Neuronal stem cell (in vitro differentiated cells): ENCODE data around the gene LRCH3.

ENCODE experiments used
- DNase-seq: peaks from one replicate; pipeline ENCODE4 v3.0.0-alpha.2; 2013; ENCODE audit warnings: low spot score
- H2AFZ ChIP-seq: one replicate; pipeline ENCODE4 v1.6.1; 2013; ENCODE audit warnings: mild to moderate bottlenecking, low read length, inconsistent platforms
- H2AK5ac ChIP-seq: 2 replicates; pipeline ENCODE4 v1.6.1; 2013; ENCODE audit warnings: low read depth, mild to moderate bottlenecking, inconsistent platforms, low read length, moderate library complexity, mixed read lengths
- H2BK120ac ChIP-seq: 2 replicates; pipeline ENCODE4 v1.6.1; 2013; ENCODE audit warnings: low read depth, mild to moderate bottlenecking, inconsistent platforms, low read length, moderate library complexity, mixed read lengths
- H2BK12ac ChIP-seq: one replicate; pipeline ENCODE4 v1.6.1; 2013; ENCODE audit warnings: low read length, inconsistent platforms
- H2BK15ac ChIP-seq: 2 replicates; pipeline ENCODE4 v1.6.1; 2013; ENCODE audit warnings: mild to moderate bottlenecking, low read length, inconsistent platforms, mixed read lengths
- H2BK5ac ChIP-seq: one replicate; pipeline ENCODE4 v1.6.1; 2013; ENCODE audit warnings: inconsistent platforms, mild to moderate bottlenecking, low read length, moderate library complexity
- H3K14ac ChIP-seq: one replicate; pipeline ENCODE4 v1.6.1; 2013; ENCODE audit warnings: low read length, inconsistent platforms
- H3K18ac ChIP-seq: 2 replicates; pipeline ENCODE4 v1.6.1; 2013; ENCODE audit warnings: low read length, inconsistent platforms
- H3K23ac ChIP-seq: 2 replicates; pipeline ENCODE4 v1.6.1; 2013; ENCODE audit warnings: low read depth, mild to moderate bottlenecking, mixed read lengths, low read length, inconsistent platforms; ENCODE audit not compliant: poor library complexity
- H3K27ac ChIP-seq: replicated peaks from 3 replicates; pipeline ENCODE4 v1.5.1; 2013; ENCODE audit warnings: low read length, inconsistent platforms
- H3K27me3 ChIP-seq, 3 experiments: 2 replicates each; pipeline ENCODE4 v1.6.1; 2013; ENCODE audit warnings: low read length in 3 of 3, mild to moderate bottlenecking in 2 of 3, inconsistent platforms in 1 of 3, low read depth in 1 of 3, mixed read lengths in 1 of 3, moderate library complexity in 1 of 3; ENCODE audit not compliant: control insufficient read depth in 3 of 3, insufficient read depth in 3 of 3
- H3K36me3 ChIP-seq, 2 donors: replicated peaks in 1 of 2; 2 replicates each; pipeline ENCODE4 v1.6.1; 2013; ENCODE audit warnings: low read length in 2 of 2; ENCODE audit not compliant: control insufficient read depth in 2 of 2, insufficient read depth in 2 of 2
- H3K4ac ChIP-seq: 2 replicates; pipeline ENCODE4 v1.6.1; 2013; ENCODE audit warnings: inconsistent platforms, mild to moderate bottlenecking, low read length, moderate library complexity
- H3K4me1 ChIP-seq, 2 donors: 1 replicate in 1 of 2; 2 replicates in 1 of 2; pipeline ENCODE4 v1.6.1; 2013; ENCODE audit warnings: low read length in 2 of 2, low read depth in 1 of 2; ENCODE audit not compliant: control insufficient read depth in 2 of 2, insufficient read depth in 1 of 2
- H3K4me2 ChIP-seq: one replicate; pipeline ENCODE4 v1.6.1; 2013; ENCODE audit warnings: mild to moderate bottlenecking, low read length, inconsistent platforms; ENCODE audit not compliant: insufficient read depth, poor library complexity, severe bottlenecking
- H3K4me3 ChIP-seq, 2 donors: 2 replicates each; pipeline ENCODE4 v1.5.1; 2013; ENCODE audit warnings: low read length in 2 of 2, mild to moderate bottlenecking in 2 of 2, inconsistent platforms in 1 of 2, moderate library complexity in 1 of 2
- H3K79me1 ChIP-seq: one replicate; pipeline ENCODE4 v1.6.1; 2013; ENCODE audit warnings: low read depth, mild to moderate bottlenecking, inconsistent platforms, low read length, moderate library complexity
- H3K9ac ChIP-seq: one replicate; pipeline ENCODE4 v1.6.1; 2013; ENCODE audit warnings: mild to moderate bottlenecking, low read depth, low read length, inconsistent platforms; ENCODE audit not compliant: poor library complexity
- H3K9me3 ChIP-seq, 2 donors: replicated peaks in 1 of 2; 2 replicates each; pipeline versions ENCODE3 to v1.6.1; 2013; ENCODE audit warnings: low read length in 2 of 2, mild to moderate bottlenecking in 2 of 2, inconsistent platforms in 1 of 2, low read depth in 1 of 2, mixed read lengths in 1 of 2, moderate library complexity in 1 of 2; ENCODE audit not compliant: control insufficient read depth in 2 of 2, insufficient read depth in 1 of 2
- H4K8ac ChIP-seq: one replicate; pipeline ENCODE4 v1.6.1; 2013; ENCODE audit warnings: low read depth, mild to moderate bottlenecking, inconsistent platforms, low read length, moderate library complexity
- H4K91ac ChIP-seq: one replicate; pipeline ENCODE4 v1.6.1; 2013; ENCODE audit warnings: low read length, low read depth, mild to moderate bottlenecking, inconsistent platforms; ENCODE audit not compliant: poor library complexity
- WGBS, 2 donors: extraction: QIAGEN DNeasy Blood & Tissue Kit; methylation state at CpG; one replicate each; pipeline ENCODE4 v1.1.7; 2013; ENCODE audit warnings: missing lambda C conversion rate in 2 of 2, mixed read lengths in 1 of 2; ENCODE audit not compliant: insufficient read length in 2 of 2, insufficient replicate concordance in 1 of 2; ENCODE audit errors: extremely low coverage in 2 of 2; 5-methylcytosine and 5-hydroxymethylcytosine counted together

Gene LRCH3

DNA sequence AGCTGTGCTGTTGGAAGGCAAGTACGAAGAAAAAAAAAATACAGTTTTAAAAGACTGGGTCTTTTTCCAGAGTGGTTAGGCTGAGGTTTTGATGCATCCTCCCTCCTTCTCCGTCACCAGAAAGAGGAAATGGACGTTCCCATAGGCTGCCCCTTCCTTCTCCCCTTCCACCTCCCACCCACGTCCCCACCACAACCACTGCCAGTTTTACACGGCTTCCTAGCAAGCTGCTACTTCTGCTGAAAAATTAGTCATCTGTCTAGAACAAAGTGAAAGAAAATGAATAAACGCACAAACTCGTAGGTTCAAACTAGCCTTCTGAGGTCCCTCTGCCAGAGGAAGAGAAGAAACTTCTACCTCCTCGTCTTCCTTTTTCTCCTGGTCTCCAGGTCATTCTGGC is 87.4 kb downstream of the LRCH3 start:
- H3K27ac ChIP-seq = no peak overlapping the region
- H3K4me1 ChIP-seq = peaks cover 14 to 33% of the 10 kb centered on the region in 2 donors
- DNase-seq = no peak
- no peak overlapping the region for H3K4ac ChIP-seq
- H3K36me3 ChIP-seq = peaks cover 11 to 55% of the 10 kb centered on the region in 2 donors
- H3K4me2 ChIP-seq = no peak overlapping the region
- H2AK5ac ChIP-seq = no peak overlapping the region
- H3K9ac ChIP-seq = no peak overlapping the region
- H2BK12ac ChIP-seq = no peak overlapping the region
- no peak overlapping the region for H3K23ac ChIP-seq
- no peaks in the 10 kb centered on the region for H3K27me3 ChIP-seq
- no peaks in the 10 kb centered on the region for H3K79me1 ChIP-seq
- H4K91ac ChIP-seq = no peak overlapping the region
- H3K14ac ChIP-seq = no peak overlapping the region
- no peak overlapping the region for H2BK120ac ChIP-seq
- no CpG with 5 or more reads among the region's 8 CpGs for WGBS, 2 donors
- H3K4me3 ChIP-seq = no peak overlapping the region
- no peak overlapping the region for H4K8ac ChIP-seq
- no peak overlapping the region for H3K18ac ChIP-seq
- no peak overlapping the region for H2BK15ac ChIP-seq
- H3K9me3 ChIP-seq = peaks cover 4 to 20% of the 10 kb centered on the region in 2 donors
- H2AFZ ChIP-seq = no peak overlapping the region
- H2BK5ac ChIP-seq = no peak overlapping the region

DNA sequence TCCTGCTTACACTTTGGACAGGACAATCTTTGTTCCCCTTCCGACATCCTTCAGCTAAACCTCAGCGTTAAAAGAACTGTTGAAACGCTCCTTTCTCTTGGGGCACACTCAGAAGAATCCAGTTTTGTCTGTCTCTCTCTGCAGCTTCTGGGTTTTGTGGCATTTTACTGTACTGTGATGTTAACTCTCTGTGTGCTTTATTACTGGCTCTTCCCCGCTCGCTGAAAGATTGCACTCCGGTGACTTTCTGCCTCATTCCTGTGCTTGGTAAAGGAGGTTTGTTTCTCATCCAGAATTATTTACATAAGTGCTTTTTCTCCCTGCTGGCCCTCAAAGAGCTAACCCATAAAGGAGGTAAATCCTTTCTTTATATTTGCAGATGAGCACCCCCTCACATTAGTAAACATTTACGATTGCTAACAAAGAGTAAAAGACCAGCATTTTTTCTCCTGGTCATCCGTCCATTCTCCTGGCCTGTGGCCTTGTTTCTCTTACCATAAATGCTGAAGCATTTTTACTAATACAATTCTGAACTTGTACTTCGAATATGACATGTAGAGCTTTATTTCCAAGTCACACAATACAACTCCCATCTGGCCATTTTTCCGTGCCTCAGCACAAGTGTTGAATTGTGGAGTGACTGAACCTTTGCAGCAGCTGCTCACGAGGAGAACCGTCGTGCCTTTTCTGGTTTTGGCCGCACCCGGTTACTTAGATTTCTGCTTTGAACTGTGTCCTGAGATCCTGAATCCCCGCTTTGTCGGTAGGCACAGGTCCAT is 89.6 kb downstream of the LRCH3 start:
- Histone ChIP-seq H3K14ac (no peak overlapping the region), H4K91ac (no peak overlapping the region), H3K18ac (no peak overlapping the region), H3K4me2 (no peak overlapping the region), H4K8ac (no peak overlapping the region), H2AFZ (no peak overlapping the region), H2BK15ac (no peak overlapping the region), H3K9ac (no peak overlapping the region), H3K9me3 (peaks cover 0 to 10% of the 10 kb centered on the region in 2 donors), H2BK120ac (no peak overlapping the region), H2BK5ac (no peak overlapping the region), H3K36me3 (peaks cover 6 to 46% of the 10 kb centered on the region in 2 donors), H3K79me1 (no peaks in the 10 kb centered on the region), H3K27ac (peak overlapping the region; percentile 26), H3K23ac (no peak overlapping the region), H3K27me3 (no peaks in the 10 kb centered on the region), H2BK12ac (no peak overlapping the region), H3K4ac (no peak overlapping the region), H3K4me3 (no peak overlapping the region), H3K4me1 (peaks cover 14 to 37% of the 10 kb centered on the region in 2 donors), H2AK5ac (no peak overlapping the region)
- WGBS, 2 donors = no CpG with 5 or more reads among the region's 17 CpGs
- DNase-seq = no peak

DNA sequence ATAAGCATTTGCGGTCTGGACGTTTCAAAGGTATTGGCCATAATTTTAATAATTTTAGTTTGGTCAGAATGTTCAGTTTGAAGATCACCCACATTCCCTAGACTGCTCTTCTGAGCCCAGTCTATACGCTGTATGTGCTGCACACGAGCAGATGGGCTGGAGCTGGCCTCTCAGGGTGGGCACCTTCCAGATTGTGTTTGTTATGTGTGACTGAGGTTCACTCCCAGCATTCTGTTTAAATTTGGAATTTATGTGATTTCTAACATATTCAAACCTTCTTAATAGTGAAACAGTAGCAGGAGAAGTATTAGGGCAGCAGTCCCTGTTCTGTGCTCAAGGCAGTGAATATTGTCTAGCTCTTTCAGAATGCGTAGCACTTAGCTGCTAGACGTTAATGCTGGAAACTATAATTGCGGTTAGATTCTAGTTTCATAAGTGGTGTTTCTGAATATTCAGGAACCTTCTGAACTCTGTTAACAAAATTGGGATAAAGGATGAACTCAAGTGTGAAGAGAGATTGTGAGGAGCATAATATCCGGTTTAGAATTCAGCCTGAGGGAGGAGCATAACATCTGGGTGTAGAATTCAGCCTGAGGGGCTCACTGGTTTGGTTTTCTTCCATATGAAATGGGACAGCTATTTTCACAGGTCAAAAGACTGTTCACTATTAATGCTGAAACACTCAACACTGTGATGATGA is 90.4 kb downstream of the LRCH3 start:
- H3K4me1 ChIP-seq = peaks cover 14 to 37% of the 10 kb centered on the region in 2 donors
- no peak overlapping the region for H3K23ac ChIP-seq
- H3K36me3 ChIP-seq = peaks cover 6 to 38% of the 10 kb centered on the region in 2 donors

DNA sequence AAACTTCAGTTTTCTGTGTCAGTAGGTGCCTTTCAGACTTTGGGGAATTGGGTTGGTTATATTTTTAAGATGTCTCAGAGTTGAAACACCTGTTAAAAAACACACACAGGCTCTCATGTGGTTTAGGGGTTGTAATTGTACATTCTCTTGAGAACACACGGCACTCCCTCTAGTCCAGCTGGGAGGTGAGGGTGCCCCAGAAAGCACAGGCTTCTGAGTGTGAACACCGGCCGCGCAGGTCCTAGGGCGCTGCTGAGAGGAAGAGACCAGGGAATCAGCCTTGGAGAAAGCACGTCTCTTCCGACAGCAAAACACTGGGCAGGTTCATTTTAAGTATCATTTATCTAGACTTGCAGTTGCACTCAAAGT is 90.9 kb downstream of the LRCH3 start:
- H3K27ac ChIP-seq = peak overlapping the region; percentile 56
- H3K27me3 ChIP-seq = no peaks in the 10 kb centered on the region
- no peak overlapping the region for H2BK12ac ChIP-seq
- H3K4me2 ChIP-seq = no peak overlapping the region
- DNase-seq = no peak
- H3K23ac ChIP-seq = no peak overlapping the region
- no peak overlapping the region for H2AK5ac ChIP-seq
- no peak overlapping the region for H2BK120ac ChIP-seq
- peak overlapping the region; percentile 20 for H3K18ac ChIP-seq
- H3K4ac ChIP-seq = no peak overlapping the region
- H4K91ac ChIP-seq = no peak overlapping the region
- H2AFZ ChIP-seq = no peak overlapping the region
- H2BK15ac ChIP-seq = no peak overlapping the region
- no peak overlapping the region for H3K14ac ChIP-seq
- peaks cover 14 to 41% of the 10 kb centered on the region in 2 donors for H3K4me1 ChIP-seq
- no CpG with 5 or more reads among the region's 7 CpGs for WGBS, 2 donors
- no peak overlapping the region for H3K4me3 ChIP-seq
- H3K79me1 ChIP-seq = no peaks in the 10 kb centered on the region
- peaks cover 0 to 10% of the 10 kb centered on the region in 2 donors for H3K9me3 ChIP-seq
- H4K8ac ChIP-seq = no peak overlapping the region
- peaks cover 6 to 35% of the 10 kb centered on the region in 2 donors for H3K36me3 ChIP-seq
- H3K9ac ChIP-seq = no peak overlapping the region
- H2BK5ac ChIP-seq = no peak overlapping the region

More for the DNA sequence above, 90.4 kb downstream of the LRCH3 start:
- no peak for DNase-seq
- no peak overlapping the region for H3K18ac ChIP-seq
- H2BK120ac ChIP-seq = no peak overlapping the region
- H2AK5ac ChIP-seq = no peak overlapping the region
- H4K91ac ChIP-seq = no peak overlapping the region
- no peaks in the 10 kb centered on the region for H3K27me3 ChIP-seq
- H3K27ac ChIP-seq = peak overlapping the region; percentile 56
- H2AFZ ChIP-seq = no peak overlapping the region
- no peak overlapping the region for H3K4me2 ChIP-seq
- no peak overlapping the region for H4K8ac ChIP-seq
- peaks cover 0 to 10% of the 10 kb centered on the region in 2 donors for H3K9me3 ChIP-seq
- H3K79me1 ChIP-seq = no peaks in the 10 kb centered on the region
- WGBS, 2 donors = no CpG with 5 or more reads among the region's 8 CpGs
- no peak overlapping the region for H3K9ac ChIP-seq
- H2BK5ac ChIP-seq = no peak overlapping the region
- H2BK12ac ChIP-seq = no peak overlapping the region
- no peak overlapping the region for H2BK15ac ChIP-seq
- H3K4ac ChIP-seq = no peak overlapping the region
- no peak overlapping the region for H3K14ac ChIP-seq
- no peak overlapping the region for H3K4me3 ChIP-seq
